Small intestine (tissue), 7 donors: ENCODE data around the gene NT5DC4. TPM values are rescaled to one million over a fixed set of nuclear protein-coding genes. Genes with fewer than 3 reads are reported as not detected.

Experiments
- DNase-seq, 2 donors: peaks; one replicate each; pipeline versions ENCODE4 v3.0.0 to v3.0.0-alpha.2; 2013
- FAIRE-seq: peaks from 2 replicates; lab custom pipeline; 2012; peaks lifted over from hg19 to GRCh38; lab: Jason Lieb, UNC
- H3K27ac ChIP-seq, 3 donors: one replicate each; pipeline ENCODE4 v1.5.1; 2013; ENCODE audit warnings: low read length in 2 of 3, mild to moderate bottlenecking in 2 of 3, control low read depth in 1 of 3, inconsistent platforms in 1 of 3, low read depth in 1 of 3, moderate library complexity in 1 of 3
- H3K27me3 ChIP-seq, 3 donors: one replicate each; pipeline ENCODE4 v1.6.1; 2013; ENCODE audit warnings: low read length in 3 of 3, inconsistent platforms in 1 of 3; ENCODE audit not compliant: control insufficient read depth in 3 of 3, insufficient read depth in 3 of 3
- H3K36me3 ChIP-seq, 3 donors: one replicate each; pipeline ENCODE4 v1.6.1; 2013; ENCODE audit warnings: low read length in 3 of 3, inconsistent platforms in 1 of 3, low read depth in 1 of 3, mild to moderate bottlenecking in 1 of 3, moderate library complexity in 1 of 3; ENCODE audit not compliant: control insufficient read depth in 3 of 3, insufficient read depth in 2 of 3
- H3K4me1 ChIP-seq, 3 donors: one replicate each; pipeline ENCODE4 v1.6.1; 2013; ENCODE audit warnings: low read length in 2 of 3, inconsistent platforms in 1 of 3, low read depth in 1 of 3, mild to moderate bottlenecking in 1 of 3, moderate library complexity in 1 of 3; ENCODE audit not compliant: control insufficient read depth in 3 of 3, insufficient read depth in 2 of 3
- H3K4me3 ChIP-seq, 3 donors: one replicate each; pipeline ENCODE4 v1.5.1; 2013; ENCODE audit warnings: low read length in 3 of 3, control low read depth in 1 of 3, inconsistent platforms in 1 of 3, low read depth in 1 of 3, mild to moderate bottlenecking in 1 of 3, moderate library complexity in 1 of 3
- H3K9me3 ChIP-seq, 2 donors: one replicate each; pipeline ENCODE4 v1.6.1; 2013; ENCODE audit warnings: low read depth in 1 of 2, low read length in 1 of 2; ENCODE audit not compliant: control insufficient read depth in 2 of 2, insufficient read depth in 1 of 2
- WGBS, 3 donors: extraction: QIAGEN DNeasy Blood & Tissue Kit; methylation state at CpG; one replicate each; pipeline ENCODE4 v1.1.7; 2013; 5-methylcytosine and 5-hydroxymethylcytosine counted together
- polyA plus RNA-seq, 4 donors: library from polyadenylated mRNA; stranded (reverse) in 3 of 4; unstranded in 1 of 4; fragments of 200-250 nt in 3 of 4; fragments of 120-200 nt in 1 of 4; gene quantifications; one replicate each; pipeline versions ENCODE4 v1.2.1 to v1.2.3, GENCODE V29; 2013
- donor health status: healthy with polysubstance abuse.
- donor health status: control.
- donor health status: control.
- donor health status: Bipolar disorder and iron deficiency.
- donor health status: healthy.

Gene NT5DC4
- polyA plus RNA-seq, 4 donors: 0.04 to 0.86 TPM; not detected in 2

DNA sequence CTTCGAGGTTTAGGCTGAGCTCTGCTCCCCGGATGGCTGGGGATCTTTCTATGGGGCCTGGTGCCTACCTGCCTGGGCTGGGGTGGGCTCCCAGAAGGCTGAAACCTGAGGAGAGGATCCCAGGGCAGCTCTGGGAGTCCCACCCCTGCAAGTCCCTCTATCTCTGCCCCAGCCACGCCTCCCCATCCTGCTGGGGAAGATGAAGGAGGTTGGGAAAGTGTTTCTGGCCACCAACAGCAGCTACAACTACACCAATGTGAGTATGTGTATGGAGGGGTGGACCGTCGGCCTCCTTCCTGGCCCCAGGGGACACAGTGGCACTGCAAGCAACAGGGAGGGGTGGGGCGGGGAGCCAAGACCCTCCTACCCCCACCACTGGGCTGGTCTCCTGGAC, 2.7 kb downstream of the NT5DC4 start:
- no peaks in the 10 kb centered on the region for H3K9me3 ChIP-seq
- FAIRE-seq (no peak), DNase-seq (no peak)
- H3K27me3 ChIP-seq: no peaks in the 10 kb centered on the region
- H3K36me3 ChIP-seq: no peaks in the 10 kb centered on the region
- H3K4me3 ChIP-seq: no peak overlapping the region
- H3K27ac ChIP-seq: no peak overlapping the region
- WGBS, 3 donors: 84 to 91% (median 90%) methylated on average over 6 of the region's 6 CpGs
- H3K4me1 ChIP-seq: peaks cover 0 to 14% (median 0%) of the 10 kb centered on the region in 3 donors

DNA sequence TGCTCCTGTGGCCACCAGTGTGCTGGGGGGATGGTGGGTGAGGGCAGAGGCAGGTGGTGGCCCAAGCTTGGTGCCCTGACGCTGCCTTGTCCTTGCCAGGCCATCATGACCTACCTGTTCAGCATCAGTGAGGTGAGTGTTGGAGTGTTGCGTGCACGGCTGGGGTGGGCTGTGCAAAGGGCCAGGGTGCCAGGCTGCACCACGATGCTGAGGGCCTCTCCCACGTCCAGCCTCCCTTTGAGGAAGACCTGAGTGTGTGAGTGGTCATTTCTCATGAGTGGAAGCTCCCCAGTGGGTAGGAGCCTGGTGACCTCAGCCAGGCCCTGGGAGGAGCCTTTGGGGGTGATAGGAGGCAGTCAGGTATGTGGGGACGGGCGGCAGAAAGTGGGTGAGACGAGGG, 3.2 kb downstream of the NT5DC4 start:
- H3K4me1 ChIP-seq: peaks cover 0 to 14% (median 0%) of the 10 kb centered on the region in 3 donors
- H3K4me3 ChIP-seq: no peak overlapping the region
- FAIRE-seq (no peak), DNase-seq (no peak)
- H3K9me3 ChIP-seq: no peaks in the 10 kb centered on the region
- H3K36me3 ChIP-seq: no peaks in the 10 kb centered on the region
- no peaks in the 10 kb centered on the region for H3K27me3 ChIP-seq
- no peak overlapping the region for H3K27ac ChIP-seq
- 92 to 97% (median 96%) methylated on average over 8 of the region's 8 CpGs for WGBS, 3 donors

DNA sequence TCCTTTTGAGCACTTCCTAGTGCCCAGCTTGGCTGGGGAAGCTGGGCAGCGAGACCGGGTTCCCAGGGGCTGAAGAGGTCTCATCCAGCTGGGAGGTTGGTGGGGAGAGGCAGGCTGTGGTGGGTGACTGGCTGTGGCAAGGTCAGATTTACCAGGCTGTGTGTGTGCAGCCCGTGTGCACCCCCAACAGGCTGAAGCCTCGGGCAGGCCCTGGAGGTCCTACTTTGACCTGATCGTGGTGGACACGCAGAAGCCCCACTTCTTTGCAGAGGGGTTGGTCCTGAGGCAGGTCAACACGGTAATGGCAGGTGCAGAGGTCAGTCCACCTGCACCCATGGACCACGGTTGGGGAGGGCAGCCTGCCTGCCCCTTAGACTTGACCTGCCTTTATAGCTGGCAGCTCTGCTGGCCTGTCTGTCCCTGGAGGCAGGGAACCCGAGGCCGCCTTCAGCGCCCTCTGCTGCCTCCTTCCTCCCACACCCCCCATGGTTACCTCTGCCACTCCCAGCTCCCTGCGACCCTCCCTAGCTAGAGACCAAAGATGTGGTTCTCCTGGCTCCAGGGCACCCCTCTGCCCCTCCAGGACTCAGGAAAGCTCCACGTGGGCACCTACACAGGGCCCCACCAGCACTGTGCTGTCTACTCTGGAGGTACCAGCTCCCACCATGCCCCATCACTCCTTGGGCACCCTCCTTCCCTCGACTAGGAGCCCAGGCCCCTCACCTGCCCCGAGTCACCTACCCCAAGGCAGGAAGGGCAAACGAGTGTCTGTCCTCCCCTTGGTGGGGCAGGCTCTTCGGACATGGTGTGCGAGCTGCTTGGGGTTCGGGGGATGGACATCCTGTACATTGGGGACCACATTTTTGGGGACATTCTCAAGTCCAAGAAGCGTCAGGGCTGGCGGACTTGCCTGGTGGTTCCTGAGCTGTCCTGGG, 4.0 kb downstream of the NT5DC4 start:
- DNase-seq (peak in 1 of 2 donors; percentile 31), FAIRE-seq (no peak)
- peaks cover 0 to 14% (median 0%) of the 10 kb centered on the region in 3 donors for H3K4me1 ChIP-seq
- H3K36me3 ChIP-seq: no peaks in the 10 kb centered on the region
- H3K27ac ChIP-seq: peak overlapping the region in 1 of 3 donors; percentile 42
- no peak overlapping the region for H3K4me3 ChIP-seq
- no peaks in the 10 kb centered on the region for H3K27me3 ChIP-seq
- no peaks in the 10 kb centered on the region for H3K9me3 ChIP-seq
- 69 to 81% (median 75%) methylated on average over 20 to 21 of the region's 21 CpGs for WGBS, 3 donors

DNA sequence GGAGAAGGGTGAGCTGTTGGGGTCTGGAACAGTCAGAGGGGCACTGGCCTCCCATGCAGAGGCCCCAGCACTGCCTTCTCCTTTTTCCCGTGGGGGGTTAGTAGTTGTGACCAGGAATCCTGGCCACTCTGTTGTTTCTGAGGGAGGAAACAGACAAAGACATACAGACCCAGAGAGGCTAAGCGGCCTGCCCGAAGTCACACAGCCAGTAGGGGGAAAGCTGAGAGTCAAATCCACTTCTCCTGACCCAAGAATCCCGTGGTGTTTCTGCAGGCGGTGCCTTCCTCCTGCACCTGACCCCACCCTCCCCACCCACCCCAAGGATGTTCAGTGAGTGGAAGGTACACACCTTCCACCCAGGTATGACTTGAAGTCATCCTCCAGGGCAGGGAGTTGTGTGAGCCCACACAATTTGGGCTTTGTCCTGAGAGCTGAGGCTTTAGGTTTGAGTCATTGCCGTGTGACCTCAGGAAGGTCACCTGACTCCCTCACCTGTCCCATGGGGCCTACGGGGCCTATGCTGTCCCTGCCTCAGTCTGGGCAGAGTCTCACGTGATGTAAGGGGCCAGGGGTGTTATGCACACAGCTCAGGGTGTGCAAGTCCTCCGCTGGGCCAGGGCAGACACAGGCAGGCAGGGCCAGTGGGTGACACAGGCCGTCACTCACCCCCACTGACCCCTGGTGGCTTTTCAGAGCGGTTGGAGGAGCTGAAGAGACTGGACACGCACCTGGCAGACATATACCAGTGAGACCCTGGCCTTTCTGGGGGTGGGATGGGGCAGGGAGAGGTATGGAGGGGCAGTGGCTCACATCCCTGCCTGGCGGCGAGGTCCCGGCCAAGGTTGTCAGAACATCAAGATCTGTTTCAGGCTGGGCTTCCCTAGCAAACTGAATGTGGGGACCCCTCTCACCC, 5.0 kb downstream of the NT5DC4 start:
- no peak for FAIRE-seq
- DNase-seq: peak in 1 of 2 donors; percentile 93
- H3K4me3 ChIP-seq: no peak overlapping the region
- H3K4me1 ChIP-seq: peaks cover 0 to 14% (median 0%) of the 10 kb centered on the region in 3 donors
- H3K36me3 ChIP-seq: no peaks in the 10 kb centered on the region
- WGBS, 3 donors: 81 to 87% (median 82%) methylated on average over 15 of the region's 15 CpGs
- peak overlapping the region in 1 of 3 donors; percentile 86 for H3K27ac ChIP-seq
- H3K9me3 ChIP-seq: no peaks in the 10 kb centered on the region
- H3K27me3 ChIP-seq: no peaks in the 10 kb centered on the region

DNA sequence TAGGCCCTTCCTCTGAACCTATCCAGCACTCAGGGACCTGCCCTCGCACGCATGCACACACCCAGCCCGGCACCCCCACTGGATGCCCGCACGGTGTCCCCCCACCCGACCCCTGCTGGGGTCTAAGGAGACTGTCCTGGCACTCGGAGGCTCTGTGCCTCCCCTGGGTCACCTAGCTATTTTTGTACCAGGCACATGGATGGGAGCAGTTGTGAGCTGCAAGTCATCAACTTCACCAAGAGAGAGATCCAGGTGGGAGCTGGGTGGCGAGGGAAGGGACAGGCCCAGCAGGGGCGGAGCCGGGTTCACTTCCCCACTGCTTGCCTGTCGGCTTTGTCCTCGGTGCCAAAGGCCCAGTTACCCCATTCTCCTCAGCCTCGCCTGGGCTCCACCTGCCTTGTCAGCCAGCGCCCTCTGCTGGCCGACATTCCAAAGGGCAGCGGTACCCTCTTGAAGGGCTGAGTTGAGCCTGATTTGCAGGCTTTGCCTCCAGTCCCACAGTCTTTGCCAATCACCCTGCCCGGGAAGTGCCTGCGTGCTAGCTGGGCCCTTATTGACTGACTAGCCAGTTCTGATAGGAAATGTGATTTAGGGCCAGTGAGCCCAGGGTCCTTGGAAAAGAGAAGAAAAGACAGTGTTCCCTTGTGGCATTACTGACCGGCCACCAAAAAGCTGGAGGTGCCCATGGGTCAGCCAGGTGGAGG, 5.8 kb downstream of the NT5DC4 start:
- peak overlapping the region in 1 of 3 donors; percentile 86 for H3K27ac ChIP-seq
- H3K9me3 ChIP-seq: no peaks in the 10 kb centered on the region
- no peaks in the 10 kb centered on the region for H3K36me3 ChIP-seq
- DNase-seq: peak; percentile 88 to 96
- 30 to 35% (median 33%) methylated on average over 18 to 19 of the region's 19 CpGs for WGBS, 3 donors
- H3K4me3 ChIP-seq: no peak overlapping the region
- H3K4me1 ChIP-seq: peaks cover 0 to 14% (median 0%) of the 10 kb centered on the region in 3 donors
- H3K27me3 ChIP-seq: no peaks in the 10 kb centered on the region
- FAIRE-seq: no peak

DNA sequence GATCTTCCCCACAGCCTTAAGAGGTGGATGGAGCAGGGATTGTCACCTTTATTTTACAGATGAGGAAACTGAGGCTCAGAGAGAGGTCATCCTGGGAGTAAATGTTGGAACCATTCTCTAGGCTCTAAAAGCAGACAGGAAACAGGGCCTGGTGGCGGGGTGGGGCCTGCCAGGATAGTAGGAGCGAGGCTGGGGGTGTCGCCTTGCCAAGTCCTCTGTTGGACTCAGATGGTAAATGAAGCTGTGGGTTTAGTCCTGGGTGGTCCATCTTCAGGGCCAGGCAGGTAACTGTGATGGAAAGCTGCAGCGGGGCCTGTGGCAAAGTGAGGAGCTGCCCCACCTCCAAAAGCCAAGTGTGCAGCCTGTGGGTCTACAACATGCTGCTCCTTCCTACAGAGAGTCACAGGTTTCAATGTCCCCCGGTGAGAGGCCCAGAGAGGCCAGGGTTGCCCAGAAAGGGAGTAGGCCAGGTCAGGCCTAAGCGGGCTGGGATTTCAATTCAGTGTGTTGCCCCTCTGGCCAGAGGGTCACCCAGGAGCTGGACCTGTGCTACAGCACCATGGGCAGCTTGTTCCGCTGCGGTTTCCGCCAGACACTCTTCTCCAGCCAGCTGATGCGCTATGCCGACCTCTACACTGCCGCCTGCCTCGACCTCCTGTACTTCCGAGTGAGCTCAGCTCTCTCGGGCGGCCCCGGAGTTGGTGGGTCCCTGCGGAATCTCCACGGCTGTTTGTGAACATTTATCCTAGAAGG, 6.6 kb downstream of the NT5DC4 start:
- no peak for FAIRE-seq
- WGBS, 3 donors: 84 to 89% (median 85%) methylated on average over 18 to 19 of the region's 19 CpGs

DNA sequence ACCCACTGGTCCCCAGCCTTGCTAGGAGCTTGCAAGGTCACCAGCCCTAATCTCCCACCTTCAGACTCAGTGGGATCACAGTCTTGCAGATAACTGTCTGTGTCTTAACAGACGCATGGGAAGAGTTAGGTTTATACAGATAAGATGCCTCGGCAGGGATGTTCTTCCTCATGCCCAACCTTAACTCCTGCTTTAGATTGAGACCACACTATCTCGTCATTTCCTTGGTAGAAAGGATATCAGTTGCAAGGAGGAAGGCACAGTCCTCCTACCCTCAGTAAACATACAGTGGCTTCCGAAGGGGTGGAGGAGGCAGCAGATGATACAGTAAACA, 7.2 kb downstream of the NT5DC4 start:
- H3K4me1 ChIP-seq: peaks cover 0 to 19% (median 0%) of the 10 kb centered on the region in 3 donors
- no peak for FAIRE-seq
- H3K27ac ChIP-seq: no peak overlapping the region
- H3K4me3 ChIP-seq: no peak overlapping the region
- H3K27me3 ChIP-seq: no peaks in the 10 kb centered on the region
- 47 to 61% (median 47%) methylated on average over 4 of the region's 4 CpGs for WGBS, 3 donors
- H3K36me3 ChIP-seq: no peaks in the 10 kb centered on the region
- no peaks in the 10 kb centered on the region for H3K9me3 ChIP-seq
- no peak for DNase-seq

More for the DNA sequence above, 6.6 kb downstream of the NT5DC4 start:
- no peak overlapping the region for H3K4me3 ChIP-seq
- H3K27me3 ChIP-seq: no peaks in the 10 kb centered on the region
- no peak overlapping the region for H3K27ac ChIP-seq
- no peak for DNase-seq
- H3K4me1 ChIP-seq: peaks cover 0 to 15% (median 0%) of the 10 kb centered on the region in 3 donors
- H3K36me3 ChIP-seq: no peaks in the 10 kb centered on the region
- H3K9me3 ChIP-seq: no peaks in the 10 kb centered on the region
